C4-2B (cell line): Measurements from ENCODE around the gene FAM110D.

Experiments
- ZFX ChIP-seq: fragments of 450-650 bp; IDR thresholded peaks from 2 replicates; pipeline ENCODE4 v1.6.1; 2017
- TF ChIP-seq, protein P1 (sequence below): fragments of 450-650 bp; conservative IDR thresholded peaks from 2 replicates; pipeline ENCODE4 v1.5.1; 2017; ENCODE audit warnings: mild to moderate bottlenecking

GRCh38 chr1:26189751-26190275, 30.9 kb downstream of the FAM110D start:
- TF ChIP-seq, protein P1, sequence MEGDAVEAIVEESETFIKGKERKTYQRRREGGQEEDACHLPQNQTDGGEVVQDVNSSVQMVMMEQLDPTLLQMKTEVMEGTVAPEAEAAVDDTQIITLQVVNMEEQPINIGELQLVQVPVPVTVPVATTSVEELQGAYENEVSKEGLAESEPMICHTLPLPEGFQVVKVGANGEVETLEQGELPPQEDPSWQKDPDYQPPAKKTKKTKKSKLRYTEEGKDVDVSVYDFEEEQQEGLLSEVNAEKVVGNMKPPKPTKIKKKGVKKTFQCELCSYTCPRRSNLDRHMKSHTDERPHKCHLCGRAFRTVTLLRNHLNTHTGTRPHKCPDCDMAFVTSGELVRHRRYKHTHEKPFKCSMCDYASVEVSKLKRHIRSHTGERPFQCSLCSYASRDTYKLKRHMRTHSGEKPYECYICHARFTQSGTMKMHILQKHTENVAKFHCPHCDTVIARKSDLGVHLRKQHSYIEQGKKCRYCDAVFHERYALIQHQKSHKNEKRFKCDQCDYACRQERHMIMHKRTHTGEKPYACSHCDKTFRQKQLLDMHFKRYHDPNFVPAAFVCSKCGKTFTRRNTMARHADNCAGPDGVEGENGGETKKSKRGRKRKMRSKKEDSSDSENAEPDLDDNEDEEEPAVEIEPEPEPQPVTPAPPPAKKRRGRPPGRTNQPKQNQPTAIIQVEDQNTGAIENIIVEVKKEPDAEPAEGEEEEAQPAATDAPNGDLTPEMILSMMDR: no peak
- TF ChIP-seq ZFX: no peak
